Vagina (tissue), 2 donors: Measurements from ENCODE around the gene HOXA10. TPM values are rescaled to one million over a fixed set of nuclear protein-coding genes. Genes with fewer than 3 reads are reported as not detected.
A peak's percentile ranks its signal among the peaks of the same experiment; 100 is the strongest.

Source experiments
- DNase-seq, 2 donors: peaks; one replicate each; pipeline ENCODE4 v3.0.0-alpha.2; 2017; ENCODE audit errors: extremely low spot score in 2 of 2
- H3K27ac ChIP-seq: fragments of 200-600 bp; sonication (generic); one replicate; pipeline ENCODE4 v1.5.1; 2019
- H3K27me3 ChIP-seq: fragments of 200-600 bp; sonication (generic); one replicate; pipeline ENCODE4 v1.5.1; 2019
- H3K36me3 ChIP-seq, 2 donors: fragments of 200-600 bp; sonication (generic); one replicate each; pipeline ENCODE4 v1.5.1; 2017 to 2019
- H3K4me1 ChIP-seq: fragments of 200-600 bp; sonication (generic); one replicate; pipeline ENCODE4 v1.5.1; 2019
- H3K4me3 ChIP-seq, 2 donors: fragments of 200-600 bp; sonication (generic); 1 replicate in 1 of 2; 2 replicates in 1 of 2; pipeline ENCODE4 v1.5.1; 2016 to 2019
- H3K9me3 ChIP-seq: fragments of 200-600 bp; sonication (generic); one replicate; pipeline ENCODE4 v1.5.1; 2019
- CTCF ChIP-seq, 3 experiments: fragments of 450-650 bp in 2 of 3; fragments of 200-600 bp in 1 of 3; sonication (generic) in 1 of 3; IDR thresholded peaks; one replicate each; pipeline ENCODE4 v1.5.1; 2017 to 2019; ENCODE audit warnings: antibody characterized with exemption in 3 of 3, mild to moderate bottlenecking in 2 of 3, moderate library complexity in 2 of 3
- POLR2A ChIP-seq, 2 donors: fragments of 450-650 bp; IDR thresholded peaks; one replicate each; pipeline ENCODE4 v1.6.1; 2017; ENCODE audit warnings: antibody characterized with exemption in 2 of 2, mild to moderate bottlenecking in 2 of 2, moderate library complexity in 2 of 2
- POLR2AphosphoS5 ChIP-seq, 2 donors: sonication (generic); formaldehyde crosslinking; IDR thresholded peaks; one replicate each; pipeline ENCODE4 v1.9.0; 2017; ENCODE audit warnings: antibody characterized with exemption in 2 of 2, mild to moderate bottlenecking in 2 of 2, low read depth in 1 of 2; ENCODE audit not compliant: insufficient read depth in 1 of 2
- intact Hi-C: fragments of 100-400 bp; cut with DNase I; formaldehyde crosslinking; loops from one replicate; pipeline ENCODE4 v1.15.1; 2023
- total RNA-seq: library from RNA; depleted of rRNA; stranded (reverse); fragments of >200 nt; gene quantifications from one replicate; pipeline ENCODE4 v1.2.3, GENCODE V29; 2016

Gene HOXA10
- total RNA-seq, 1 donor from 2014 or later, result 19.2 TPM

- peak; percentile 84 to 85 for DNase-seq
- no peaks in the 10 kb centered on the region for H3K36me3 ChIP-seq
- TF ChIP-seq CTCF (IDR thresholded peaks at IDR 0.05) (no peak), POLR2A (IDR thresholded peaks at IDR 0.05) (no peak), POLR2AphosphoS5 (IDR thresholded peaks at IDR 0.05; ENCODE audit: insufficient read depth in 1 of 2, low read depth in 1 of 2) (peak in 1 of 2 donors; percentile 21)
- intact Hi-C loops, result loop anchor here (5.0 to 10.0 kb wide), 2 partner anchors 374 to 721 kb away; no protein-coding TSS in a partner anchor
- peak overlapping the region; percentile 56 to 91 for H3K4me3 ChIP-seq
- H3K9me3 ChIP-seq, result no peaks in the 10 kb centered on the region
- H3K27ac ChIP-seq, result peak overlapping the region; percentile 93
- peaks cover 55% of the 10 kb centered on the region for H3K4me1 ChIP-seq
- peaks cover 8% of the 10 kb centered on the region for H3K27me3 ChIP-seq
Measured at GRCh38 chr7:27203365-27203953, 29.3 kb upstream of the HOXA10 start.

GRCh38 chr7:27202862-27203134 lies 28.7 kb upstream of the HOXA10 start:
- intact Hi-C loops, result loop anchor here (5.0 to 10.0 kb wide), 2 partner anchors 375 to 722 kb away; no protein-coding TSS in a partner anchor
- H3K4me1 ChIP-seq, result peaks cover 49% of the 10 kb centered on the region
- peaks cover 11% of the 10 kb centered on the region for H3K27me3 ChIP-seq
- H3K27ac ChIP-seq, result peak overlapping the region; percentile 93
- no peaks in the 10 kb centered on the region for H3K36me3 ChIP-seq
- no peak for TF ChIP-seq POLR2AphosphoS5 (IDR thresholded peaks at IDR 0.05; ENCODE audit: insufficient read depth in 1 of 2, low read depth in 1 of 2)
- no peak for TF ChIP-seq CTCF (IDR thresholded peaks at IDR 0.05)
- H3K4me3 ChIP-seq, result peak overlapping the region; percentile 56 to 91
- DNase-seq, result peak in 1 of 2 donors; percentile 75
- no peaks in the 10 kb centered on the region for H3K9me3 ChIP-seq

GRCh38 chr7:27202018-27202861 lies 28.1 kb upstream of the HOXA10 start:
- H3K27ac ChIP-seq, result peak overlapping the region; percentile 93
- intact Hi-C loops, result loop anchor here (5.0 to 10.0 kb wide), 2 partner anchors 375 to 723 kb away; no protein-coding TSS in a partner anchor

GRCh38 chr7:27201580-27202017 lies 27.5 kb upstream of the HOXA10 start:
- Histone ChIP-seq H3K4me3 (peak overlapping the region; percentile 88 to 91), H3K27me3 (peaks cover 11% of the 10 kb centered on the region), H3K36me3 (no peaks in the 10 kb centered on the region), H3K27ac (peak overlapping the region; percentile 93), H3K9me3 (no peaks in the 10 kb centered on the region), H3K4me1 (peaks cover 43% of the 10 kb centered on the region)
- no peak for TF ChIP-seq POLR2AphosphoS5 (IDR thresholded peaks at IDR 0.05; ENCODE audit: insufficient read depth in 1 of 2, low read depth in 1 of 2)
- no peak for TF ChIP-seq POLR2A (IDR thresholded peaks at IDR 0.05)
- no peak for TF ChIP-seq CTCF (IDR thresholded peaks at IDR 0.05)
- intact Hi-C loops, result loop anchor here (5.0 to 10.0 kb wide), 2 partner anchors 376 to 723 kb away; no protein-coding TSS in a partner anchor
- peak in 1 of 2 donors; percentile 87 for DNase-seq

More at GRCh38 chr7:27202018-27202861, 28.1 kb upstream of the HOXA10 start:
- Histone ChIP-seq H3K4me3 (peak overlapping the region; percentile 88 to 91), H3K36me3 (no peaks in the 10 kb centered on the region), H3K4me1 (peaks cover 49% of the 10 kb centered on the region), H3K27me3 (peaks cover 11% of the 10 kb centered on the region), H3K9me3 (no peaks in the 10 kb centered on the region)
- DNase-seq, result peak; percentile 85 to 93
- no peak for TF ChIP-seq CTCF (IDR thresholded peaks at IDR 0.05)
- peak in 1 of 2 donors; percentile 62 for TF ChIP-seq POLR2AphosphoS5 (IDR thresholded peaks at IDR 0.05; ENCODE audit: insufficient read depth in 1 of 2, low read depth in 1 of 2)
